HTR-8/SVneo (cell line): ENCODE data around the gene KHDRBS2.
"Not testable (repeated sequence)": the region's sequence is repeated elsewhere in the genome, so short reads cannot be mapped to it uniquely, and the experiment has no call there.

Source experiments
- DNase-seq: peaks from one replicate; pipeline ENCODE4 v3.0.0; 2011; ENCODE audit warnings: low spot score, mixed read lengths; ENCODE audit not compliant: insufficient read length
- FAIRE-seq: peaks from 2 replicates; lab custom pipeline; 2011; peaks lifted over from hg19 to GRCh38; lab: Jason Lieb, UNC

The KHDRBS2 gene

DNA sequence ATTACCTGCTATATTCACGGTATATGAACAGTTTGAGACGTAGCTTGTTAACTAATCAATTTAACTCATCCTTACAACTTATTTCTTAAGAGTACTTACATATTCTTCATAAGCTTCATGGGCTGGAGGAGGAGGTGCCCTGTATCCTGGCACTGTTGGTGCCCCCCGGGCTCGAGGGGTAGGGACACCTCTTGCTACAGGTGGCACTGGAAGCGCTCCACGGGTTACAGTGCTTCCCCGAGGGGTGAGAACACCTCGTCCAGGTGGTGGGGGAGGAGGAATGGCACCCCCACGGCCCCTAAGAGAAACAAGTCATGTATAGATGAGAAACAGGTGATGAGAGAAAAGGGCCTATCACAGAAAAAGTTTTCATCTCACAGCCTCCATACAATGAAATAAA lies 391.5 kb downstream of the KHDRBS2 start:
- DNase-seq (no peak), FAIRE-seq (no peak)

DNA sequence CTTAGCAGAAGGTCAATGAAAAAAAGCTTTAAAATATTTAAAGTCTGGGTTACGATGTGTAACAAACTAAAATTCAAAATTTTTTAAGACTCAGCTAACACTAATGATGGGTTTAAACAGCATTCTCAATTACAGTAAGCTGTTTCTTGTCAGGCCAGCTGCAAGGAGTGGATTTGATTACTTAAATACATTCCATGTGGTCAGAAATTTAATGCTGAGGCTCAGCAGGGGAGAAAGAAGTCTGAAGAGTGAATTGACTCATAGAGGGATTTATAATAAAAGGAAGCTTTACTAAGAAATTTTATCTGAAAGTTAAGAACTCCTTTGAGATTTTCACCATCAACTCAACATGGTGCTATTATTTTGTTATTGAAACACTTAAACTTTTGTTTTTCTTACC lies 398.6 kb downstream of the KHDRBS2 start:
- DNase-seq (no peak), FAIRE-seq (no peak)

DNA sequence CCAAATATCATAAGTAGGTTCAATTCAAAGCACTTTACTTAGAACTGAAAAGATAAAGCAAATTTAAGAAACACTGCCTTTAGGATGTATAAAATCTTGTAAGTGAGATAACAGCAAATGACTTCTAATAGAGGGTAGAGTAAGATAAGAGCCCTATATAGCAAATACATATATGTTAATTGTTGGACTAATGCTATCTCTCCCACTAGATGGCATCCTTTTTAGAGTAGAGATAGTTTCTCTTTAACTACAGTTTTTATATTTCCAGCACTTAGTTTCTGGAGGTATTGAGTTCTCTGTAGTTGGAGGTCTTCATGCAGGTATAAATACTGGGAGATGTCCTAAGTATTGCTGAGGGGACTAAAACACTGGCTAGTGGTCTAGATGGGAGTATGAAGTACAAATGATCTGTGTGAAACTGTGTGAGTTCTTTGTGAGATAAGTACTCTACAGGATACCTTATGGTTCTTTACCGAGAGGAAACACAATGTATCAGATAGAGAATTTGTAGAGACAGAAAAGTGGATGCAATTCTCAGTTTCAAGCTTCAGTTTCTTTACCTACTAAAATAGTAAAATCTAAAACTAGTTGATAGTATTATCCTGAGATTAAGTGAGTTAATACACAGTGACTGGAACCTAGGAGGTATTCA lies 399.3 kb downstream of the KHDRBS2 start:
- DNase-seq (no peak), FAIRE-seq (no peak)

DNA sequence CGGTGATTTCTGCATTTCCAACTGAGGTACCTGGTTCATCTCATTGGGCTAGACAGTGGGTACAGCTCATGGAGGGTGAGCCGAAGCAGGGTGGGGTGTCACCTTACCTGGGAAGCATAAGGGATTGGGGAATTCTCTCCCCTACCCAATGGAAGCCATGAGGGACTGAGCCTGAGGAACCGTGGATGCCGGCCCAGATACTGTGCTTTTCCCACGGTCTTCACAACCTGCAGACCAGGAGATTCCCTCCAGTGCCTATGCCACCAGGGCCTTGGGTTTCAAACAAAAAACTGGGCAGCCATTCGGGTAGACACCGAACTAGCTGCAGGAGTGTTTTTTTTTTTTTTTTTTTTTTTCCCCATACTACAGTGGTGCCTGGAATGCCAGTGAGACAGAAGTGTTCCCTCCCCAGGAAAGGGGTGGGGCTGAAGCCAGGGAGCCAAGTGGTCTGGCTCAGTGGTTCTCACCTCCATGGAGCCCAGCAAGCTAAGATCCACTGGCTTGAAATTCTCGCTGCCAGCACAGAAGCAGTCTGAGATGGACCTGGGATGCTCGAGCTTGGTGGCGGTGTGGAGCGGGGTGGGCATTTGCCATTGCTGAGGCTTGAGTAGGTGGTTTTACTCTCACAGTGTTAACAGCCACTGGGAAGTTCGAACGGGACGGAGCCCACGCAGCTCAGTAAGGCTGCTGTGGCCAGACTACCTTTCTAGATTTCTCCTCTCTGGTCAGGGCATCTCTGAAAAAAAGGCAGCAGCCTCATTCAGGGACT lies 416.2 kb downstream of the KHDRBS2 start:
- no peak for FAIRE-seq
- DNase-seq: no peak

DNA sequence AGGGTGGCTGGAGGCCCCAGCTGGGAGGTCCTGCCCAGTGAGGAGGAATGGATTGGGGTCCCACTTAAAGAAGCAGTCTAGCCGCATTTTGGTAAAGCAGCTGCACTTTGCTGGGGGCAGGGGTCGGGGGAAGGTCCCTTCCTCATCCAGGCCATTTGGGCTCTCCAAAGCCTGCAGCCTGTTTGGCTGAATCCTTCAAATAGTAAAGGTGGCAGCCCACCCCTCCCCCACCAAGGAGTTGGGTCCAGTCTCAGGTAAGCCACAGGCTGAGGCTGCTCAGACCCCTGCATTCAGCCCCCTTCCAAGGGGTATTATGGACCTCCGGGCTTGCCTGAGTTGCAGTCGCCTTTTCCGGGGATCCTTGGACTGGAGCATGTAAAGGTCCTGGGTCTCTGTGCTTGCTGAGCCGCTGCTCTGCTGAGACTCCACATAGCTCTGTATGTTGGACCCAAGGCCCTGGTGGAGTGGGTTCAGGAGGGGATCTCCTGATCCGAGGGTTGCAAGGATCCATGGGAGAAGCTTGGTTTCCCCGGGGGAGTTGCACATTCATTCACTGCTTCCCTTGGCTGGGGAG lies 417.4 kb downstream of the KHDRBS2 start:
- DNase-seq: no peak
- no peak for FAIRE-seq

DNA sequence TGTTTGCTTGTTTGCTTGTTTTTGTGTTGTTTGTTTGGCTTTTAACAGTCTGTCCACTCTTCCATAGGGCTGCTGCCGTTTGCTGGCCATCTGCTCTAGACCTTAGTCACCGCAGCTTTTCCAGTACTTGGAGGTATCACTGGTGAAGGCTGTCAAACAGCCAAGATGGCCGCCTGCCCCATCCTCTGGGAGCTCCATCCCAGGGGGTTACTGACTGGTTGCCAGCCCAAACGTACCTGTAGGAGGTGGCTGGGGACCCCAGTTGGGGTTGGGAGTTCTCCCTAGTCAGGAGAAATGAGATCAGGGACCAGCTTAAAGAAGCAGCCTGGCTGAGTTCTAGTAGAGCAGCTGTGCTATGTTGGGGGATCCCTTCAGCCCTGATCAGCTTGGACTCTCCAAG lies 418.4 kb downstream of the KHDRBS2 start:
- FAIRE-seq (no peak), DNase-seq (no peak)

DNA sequence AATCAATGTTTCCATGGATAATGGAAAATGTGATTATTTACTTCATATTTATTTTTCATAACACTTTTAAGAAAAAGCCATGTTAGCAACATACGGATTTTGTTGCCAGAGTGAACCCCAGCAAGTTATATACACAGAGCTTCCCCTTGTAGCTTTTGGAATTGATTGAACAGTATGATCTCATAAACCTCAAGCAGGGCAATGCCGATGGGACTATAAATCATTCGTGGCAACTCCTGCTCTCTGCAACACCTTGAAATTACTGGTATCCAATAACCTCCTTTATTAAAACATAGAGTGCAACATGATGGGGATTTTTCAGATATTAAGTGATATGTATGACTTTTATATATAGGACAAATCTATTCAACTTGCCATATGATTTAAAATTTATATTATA lies 428.5 kb downstream of the KHDRBS2 start:
- FAIRE-seq: no peak

DNA sequence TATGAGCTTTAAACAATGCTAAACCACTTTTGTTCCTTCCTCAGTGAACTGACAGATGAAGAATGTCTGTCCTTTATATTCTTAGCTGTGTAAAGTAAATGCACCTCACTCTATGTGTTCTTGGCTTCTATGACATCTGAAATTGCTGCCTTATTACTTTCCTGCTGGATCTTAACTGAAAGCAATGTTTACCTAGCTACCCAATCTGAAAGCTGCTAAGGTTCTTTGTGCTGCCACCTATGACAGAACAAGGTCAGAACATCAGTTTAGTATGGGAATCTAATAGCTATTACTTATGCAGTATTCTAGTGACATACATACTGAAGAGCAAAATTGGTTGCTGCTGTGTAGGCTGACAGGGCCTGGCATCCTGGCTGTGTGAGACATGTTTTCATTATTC lies 444.1 kb downstream of the KHDRBS2 start:
- DNase-seq: no peak
- FAIRE-seq: no peak

More for the DNA sequence above, 428.5 kb downstream of the KHDRBS2 start:
- DNase-seq: no peak

DNA sequence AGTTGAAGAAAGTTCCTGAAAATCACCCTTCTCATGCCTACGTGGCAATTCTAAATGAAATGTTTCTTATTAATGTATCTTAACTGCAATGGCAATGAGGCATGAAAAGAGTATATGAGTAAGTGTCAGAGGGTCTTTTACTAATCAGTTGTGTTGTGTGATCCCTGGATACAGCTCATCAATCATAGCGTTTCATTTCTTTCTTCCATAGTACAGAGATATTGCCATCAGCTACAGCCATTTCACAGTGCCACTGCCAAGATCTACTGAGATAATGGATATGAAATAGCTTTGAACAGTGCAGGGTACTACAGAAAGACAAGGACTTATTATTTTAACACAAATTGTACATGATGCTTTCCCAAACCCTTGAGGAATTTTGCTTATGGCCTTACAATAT lies 450.8 kb downstream of the KHDRBS2 start:
- no peak for DNase-seq
- FAIRE-seq: no peak

DNA sequence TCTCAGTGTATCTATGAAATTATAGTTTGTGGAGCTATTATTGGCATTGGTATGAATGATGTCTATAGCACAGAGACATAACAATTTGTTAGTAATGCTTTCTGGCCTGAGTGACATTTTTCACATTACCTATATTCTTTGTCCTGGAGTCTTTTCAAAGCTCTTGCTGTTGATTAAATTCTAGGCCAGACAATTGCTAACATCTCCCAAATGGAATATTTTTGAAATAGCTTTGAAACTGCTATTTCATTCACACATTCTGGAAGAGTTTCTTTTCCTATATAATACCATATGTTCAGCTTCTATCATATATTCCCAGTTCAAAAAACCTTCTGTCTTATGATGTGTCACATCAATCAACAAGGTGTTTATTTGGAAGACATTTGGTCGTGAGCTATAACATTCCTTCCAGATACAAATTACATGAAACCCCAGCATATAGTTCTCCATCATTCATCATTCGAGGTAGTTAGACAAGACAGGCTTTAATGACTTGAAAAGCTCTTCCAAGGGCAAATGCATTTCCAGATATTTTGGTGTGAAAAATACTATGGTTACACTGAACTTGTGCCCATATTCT lies 452.8 kb downstream of the KHDRBS2 start:
- FAIRE-seq (no peak), DNase-seq (no peak)

DNA sequence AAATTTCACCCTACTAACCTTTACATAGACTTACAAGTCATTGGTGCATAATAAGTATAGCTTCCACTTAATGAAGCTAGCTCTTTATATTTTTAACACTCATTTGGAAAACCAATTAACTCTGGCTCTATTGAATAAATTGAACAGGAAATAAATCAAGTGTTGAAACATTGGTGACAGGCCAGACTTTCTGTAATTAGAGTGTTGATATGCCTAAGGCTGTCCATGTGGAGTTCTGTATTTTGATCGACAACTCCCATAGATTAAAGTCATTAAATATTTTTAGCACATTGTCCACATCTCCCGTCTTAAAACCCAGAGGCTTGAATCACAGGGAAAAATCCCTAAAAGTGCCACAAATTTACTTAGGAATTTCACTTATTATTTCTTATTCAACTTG lies 468.3 kb downstream of the KHDRBS2 start:
- DNase-seq (no peak), FAIRE-seq (no peak)

DNA sequence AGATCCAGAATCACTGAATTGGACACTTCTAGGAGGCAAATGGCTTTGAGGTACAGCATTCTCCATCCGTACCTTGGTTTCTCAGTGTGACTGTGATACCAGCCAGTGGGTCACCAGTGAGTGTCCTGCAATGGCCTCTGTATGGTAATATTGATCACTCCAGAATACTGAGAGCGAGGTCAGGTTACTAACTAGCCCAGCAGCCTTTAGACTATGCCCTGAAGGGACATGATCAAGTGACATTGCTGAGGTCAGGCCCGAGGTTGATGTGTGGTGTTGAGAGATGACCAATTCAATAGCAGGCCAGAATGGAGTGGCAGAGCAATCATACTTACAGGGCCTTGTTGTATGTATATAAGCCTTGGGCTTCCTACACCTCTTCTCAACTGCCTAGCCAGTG lies 476.0 kb downstream of the KHDRBS2 start:
- FAIRE-seq (no peak), DNase-seq (no peak)

DNA sequence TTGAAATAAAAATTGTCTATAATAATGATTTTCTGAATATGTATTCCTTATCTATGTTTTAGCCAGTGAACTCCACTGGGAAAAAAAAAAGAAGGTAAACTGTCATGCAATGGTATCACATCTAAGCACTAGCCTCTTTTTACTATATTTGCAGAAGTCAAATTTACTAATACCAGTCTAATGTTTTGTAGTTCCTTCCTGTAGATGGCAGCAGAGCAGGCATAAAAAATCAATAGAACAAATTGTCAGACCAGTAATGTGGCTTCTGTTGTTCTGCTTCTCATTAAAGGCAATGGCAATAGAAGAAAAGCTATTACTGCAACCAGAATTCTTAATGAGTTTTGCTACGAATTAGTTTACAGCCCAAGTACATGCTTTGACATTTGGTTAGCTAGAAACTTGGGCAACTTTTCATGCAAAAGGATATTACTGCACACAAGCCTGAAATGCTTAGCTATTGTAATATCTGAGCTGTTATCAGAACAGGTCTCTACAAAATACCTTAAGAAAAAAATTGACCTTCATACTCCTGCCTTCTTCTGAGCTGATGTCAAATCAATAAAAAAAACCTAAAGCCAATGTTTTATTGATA lies 476.9 kb downstream of the KHDRBS2 start:
- no peak for DNase-seq
- FAIRE-seq: no peak

DNA sequence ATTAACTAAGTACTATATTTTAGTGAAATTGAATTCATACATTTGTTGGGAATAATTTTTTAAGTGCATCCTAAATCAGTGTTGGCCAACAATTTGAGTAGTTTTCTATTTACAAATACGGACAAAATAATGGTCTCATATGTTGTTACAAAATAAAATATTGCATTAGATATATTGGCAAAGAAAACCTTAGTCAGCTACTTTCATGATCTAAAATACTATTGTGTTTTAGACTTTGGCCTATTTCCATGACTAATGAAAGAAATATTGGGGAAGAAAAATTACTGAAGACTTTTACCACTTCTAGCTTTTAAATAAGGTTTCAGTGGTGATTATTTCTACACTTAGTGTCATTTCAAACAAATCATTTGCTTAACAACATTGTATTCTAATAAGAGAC lies 498.0 kb downstream of the KHDRBS2 start:
- FAIRE-seq (no peak), DNase-seq (no peak)

DNA sequence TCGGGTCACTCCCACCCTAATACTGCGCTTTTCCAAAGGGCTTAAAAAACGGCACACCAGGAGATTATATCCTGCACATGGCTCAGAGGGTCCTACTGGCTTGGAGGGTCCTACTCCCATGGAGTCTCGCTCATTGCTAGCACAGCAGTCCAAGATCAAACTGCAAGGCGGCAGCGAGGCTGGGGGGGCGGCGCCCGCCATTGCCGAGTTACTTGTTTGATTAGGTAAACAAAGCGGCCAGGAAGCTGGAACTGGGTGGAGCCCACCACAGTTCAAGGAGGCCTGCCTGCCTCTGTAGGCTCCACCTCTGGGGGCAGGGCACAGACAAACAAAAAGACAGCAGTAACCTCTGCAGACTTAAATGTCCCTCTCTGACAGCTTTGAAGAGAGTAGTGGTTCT lies 516.6 kb downstream of the KHDRBS2 start:
- not testable (repeated sequence) for FAIRE-seq, DNase-seq

DNA sequence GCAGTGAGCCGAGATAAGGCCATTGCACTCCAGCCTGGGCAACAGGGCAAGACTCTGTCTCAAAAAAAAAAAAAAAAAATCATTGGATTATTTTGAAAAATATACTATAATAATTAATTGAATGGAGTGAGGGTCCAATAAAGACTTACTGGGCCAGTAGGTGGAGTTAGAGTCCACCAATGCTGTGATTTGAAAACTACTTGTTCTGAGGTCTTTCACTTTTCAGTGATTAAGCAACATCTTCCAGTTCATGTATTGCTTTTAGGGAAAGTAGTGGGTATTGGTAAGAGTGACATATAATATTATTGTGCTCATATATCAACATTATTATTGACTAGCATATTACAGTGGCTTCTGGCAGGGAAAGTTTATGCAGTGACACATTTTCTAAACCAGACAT lies 530.3 kb downstream of the KHDRBS2 start:
- FAIRE-seq: no peak
- DNase-seq: no peak

DNA sequence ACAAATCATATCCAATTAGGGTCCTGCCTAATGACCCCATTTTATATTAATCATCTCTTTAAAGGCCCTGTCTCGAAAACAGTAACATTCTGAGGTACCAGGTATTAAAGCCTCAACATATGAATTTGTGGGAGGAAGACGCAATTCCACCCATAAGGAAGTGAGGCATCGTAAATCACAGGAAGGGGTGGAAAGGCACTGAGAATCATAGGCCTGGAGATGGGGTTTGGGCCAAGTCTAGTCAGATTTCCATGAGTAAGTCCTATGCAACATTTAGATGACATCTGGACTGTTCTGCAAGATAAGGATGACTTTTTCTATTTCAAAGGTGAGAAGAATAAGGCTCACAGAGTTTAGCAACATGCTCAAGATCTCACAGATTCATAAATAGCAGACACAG lies 534.0 kb downstream of the KHDRBS2 start:
- no peak for FAIRE-seq

DNA sequence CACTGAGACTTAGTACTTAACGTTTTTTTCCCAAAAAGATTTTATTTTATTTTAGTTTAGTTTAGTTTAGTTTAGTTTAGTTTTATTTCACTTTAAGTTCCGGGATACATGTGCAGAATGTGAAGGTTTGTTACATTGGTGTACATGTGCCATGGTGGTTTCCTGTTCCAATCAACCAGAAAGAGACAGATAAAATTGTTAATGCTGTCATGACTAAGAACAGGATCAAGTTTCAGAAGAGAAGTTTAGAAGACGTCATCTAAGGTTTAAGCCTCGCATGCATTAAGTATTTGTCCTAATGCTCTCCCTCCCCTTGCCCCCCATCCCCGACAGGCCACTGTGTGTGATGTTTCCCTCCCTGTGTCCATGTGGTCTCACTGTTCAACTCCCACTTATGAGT lies 540.0 kb downstream of the KHDRBS2 start:
- DNase-seq: no peak
- no peak for FAIRE-seq

More for the DNA sequence above, 534.0 kb downstream of the KHDRBS2 start:
- DNase-seq: no peak

DNA sequence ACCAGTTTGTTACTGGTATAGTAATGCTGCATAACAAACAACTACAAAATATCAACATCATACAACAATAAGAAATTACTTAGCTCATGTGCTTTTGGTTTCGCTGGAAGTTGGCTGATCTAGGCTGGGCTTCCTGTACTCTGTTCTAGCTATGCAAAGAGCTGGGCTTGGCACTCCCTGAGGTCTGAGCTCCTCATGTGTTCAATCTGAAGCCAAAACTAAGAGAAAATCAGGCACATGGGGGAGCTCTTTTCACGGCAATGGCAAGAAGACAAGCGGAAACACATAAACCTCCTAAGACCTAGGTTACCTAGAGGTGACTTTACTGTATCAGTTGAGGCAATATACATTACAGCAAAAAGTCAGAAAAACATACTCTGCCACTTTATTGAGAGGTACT lies 574.2 kb downstream of the KHDRBS2 start:
- no peak for FAIRE-seq

DNA sequence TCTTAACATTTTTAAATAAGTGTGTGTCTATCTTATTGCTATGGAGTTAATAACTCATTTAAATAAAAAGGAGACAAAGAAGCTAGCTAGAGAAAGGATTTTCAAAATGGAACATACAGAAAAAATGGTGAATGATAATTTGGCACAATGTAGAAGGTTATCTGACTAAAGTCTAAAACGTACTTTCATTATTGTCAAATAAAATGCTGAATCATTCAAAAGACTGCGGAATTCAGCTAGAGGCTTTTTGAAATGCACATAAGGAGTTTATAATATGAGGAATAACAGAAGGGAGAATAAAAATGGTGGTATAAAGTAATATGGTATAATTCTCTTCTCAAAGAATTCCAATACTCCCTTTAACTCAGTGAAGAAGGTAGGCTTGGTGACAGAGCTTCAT lies 597.9 kb downstream of the KHDRBS2 start:
- no peak for DNase-seq
- no peak for FAIRE-seq

More for the DNA sequence above, 574.2 kb downstream of the KHDRBS2 start:
- no peak for DNase-seq

DNA sequence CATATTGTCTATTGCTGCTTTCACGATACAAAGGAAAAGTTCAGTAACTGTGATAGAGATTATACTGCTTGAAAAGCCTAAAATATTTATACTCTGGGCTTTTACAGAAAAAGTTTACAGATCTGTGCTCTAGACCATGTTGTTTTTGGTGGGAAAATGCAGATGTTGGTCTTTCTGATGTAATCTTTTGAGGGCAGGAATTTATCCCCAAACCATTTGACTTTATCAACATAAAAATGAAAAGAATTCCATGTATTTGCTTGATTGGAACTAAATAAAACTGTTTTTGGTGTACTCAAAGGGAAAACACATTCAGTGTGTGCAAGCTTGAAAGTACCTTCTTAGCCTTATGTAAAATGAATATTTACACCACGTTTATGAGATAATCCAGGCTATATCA lies 603.5 kb downstream of the KHDRBS2 start:
- FAIRE-seq (no peak), DNase-seq (no peak)
